K562 (cell line): ENCODE results near the gene ACP5. TPM values are rescaled to one million over a fixed set of nuclear protein-coding genes. Genes with fewer than 3 reads are reported as not detected.

Experiments
- AFF4 ChIP-seq: sonication (generic); formaldehyde crosslinking; IDR thresholded peaks from 2 replicates; pipeline ENCODE4 v1.8.0; 2023; ENCODE audit warnings: mild to moderate bottlenecking, missing genetic modification reagents
- BCOR ChIP-seq: fragments of 450-650 bp; IDR thresholded peaks from 2 replicates; pipeline ENCODE4 v1.6.1; 2016
- CTBP1 ChIP-seq: fragments of 450-650 bp; IDR thresholded peaks from 2 replicates; pipeline ENCODE4 v1.6.1; 2016; ENCODE audit warnings: borderline replicate concordance
- KDM1A ChIP-seq, 2 experiments: fragments of 450-650 bp; IDR thresholded peaks; 2 replicates each; pipeline ENCODE4 v1.6.1; 2016; ENCODE audit warnings: mild to moderate bottlenecking in 2 of 2
- MAFF ChIP-seq: IDR thresholded peaks from 2 replicates; pipeline ENCODE4 v1.6.1; 2012; ENCODE audit warnings: low read length, improper control_type of control experiment
- MAZ ChIP-seq, 2 experiments: fragments of 450-650 bp in 1 of 2; sonication (generic) in 1 of 2; formaldehyde crosslinking; IDR thresholded peaks in 1 of 2; conservative IDR thresholded peaks in 1 of 2; 2 replicates each; pipeline versions ENCODE4 v1.4.0 to v1.5.0; 2020; ENCODE audit warnings: mild to moderate bottlenecking in 1 of 2, missing genetic modification reagents in 1 of 2
- MCM3 ChIP-seq: fragments of 450-650 bp; IDR thresholded peaks from 2 replicates; pipeline ENCODE4 v1.6.1; 2016
- MNT ChIP-seq, 2 experiments: fragments of 450-650 bp; conservative IDR thresholded peaks; 2 replicates each; pipeline ENCODE4 v1.6.1; 2017; ENCODE audit warnings: mild to moderate bottlenecking in 2 of 2, moderate library complexity in 2 of 2
- PHF8 ChIP-seq: fragments of 200-600 bp; sonication (generic); IDR thresholded peaks from 2 replicates; pipeline ENCODE4 v1.6.1; 2012; ENCODE audit warnings: mixed run types, mild to moderate bottlenecking, inconsistent platforms, low read length, moderate library complexity, borderline replicate concordance
- SLC30A9 ChIP-seq: fragments of 250-450 bp; sonication (Bioruptor Pico); IDR thresholded peaks from 2 replicates; pipeline ENCODE4 v1.8.0; 2022; ENCODE audit warnings: mild to moderate bottlenecking, moderate library complexity
- SP1 ChIP-seq: sonication (generic); formaldehyde crosslinking; IDR thresholded peaks from 2 replicates; pipeline ENCODE4 v1.8.1; 2022; ENCODE audit warnings: mild to moderate bottlenecking, missing genetic modification reagents
- SUPT5H ChIP-seq: fragments of 450-650 bp; IDR thresholded peaks from 2 replicates; pipeline ENCODE4 v1.6.1; 2016
- TRIM24 ChIP-seq, 2 experiments: fragments of 450-650 bp; IDR thresholded peaks; 2 replicates each; pipeline ENCODE4 v1.6.1; 2016
- UBTF ChIP-seq, 2 experiments: IDR thresholded peaks; 2 replicates each; pipeline ENCODE4 v1.6.1; 2012; ENCODE audit warnings: improper control_type of control experiment in 2 of 2, low read depth in 2 of 2, low read length in 2 of 2, borderline replicate concordance in 1 of 2
- polyA plus RNA-seq, 8 experiments: library from polyadenylated mRNA; depleted of rRNA in 4 of 8; stranded (reverse) in 5 of 8; unstranded in 3 of 8; fragments of >200 nt; fragmentation: Nextera tagmentation in 2 of 8; fragmentation: Illumina TruSeq in 1 of 8; extraction: Ambion mirVana in 2 of 8; extraction: Trizol in 1 of 8; gene quantifications; 2 replicates each; pipeline versions ENCODE4 v1.2.1 to v1.2.3, GENCODE V29; 2011 to 2014; ENCODE audit warnings: inconsistent platforms in 1 of 8, missing spikeins in 1 of 8
- total RNA-seq, 7 experiments: library from RNA; depleted of rRNA in 6 of 7; stranded (reverse); fragments of >200 nt in 6 of 7; fragmentation: Illumina TruSeq in 2 of 7; extraction: Trizol in 2 of 7; gene quantifications; 2 replicates each; pipeline versions ENCODE4 v1.2.1 to v1.2.3, GENCODE V29; 2011 to 2021; ENCODE audit warnings: low replicate concordance in 1 of 7
- TF ChIP-seq, protein P1 (sequence below), 3 experiments: fragments of 200-800 bp in 1 of 3; sonication (Bioruptor generic) in 1 of 3; sonication (generic) in 1 of 3; formaldehyde crosslinking in 1 of 3; IDR thresholded peaks; 2 replicates each; pipeline versions ENCODE4 v1.6.1 to v1.8.0; 2016 to 2022; ENCODE audit warnings: mild to moderate bottlenecking in 2 of 3, missing compliant biosample characterization in 2 of 3, missing genetic modification characterization in 2 of 3, missing genetic modification reagents in 1 of 3
- TF ChIP-seq, protein P2 (sequence below): sonication (generic); formaldehyde crosslinking; IDR thresholded peaks from 2 replicates; pipeline ENCODE4 v1.8.0; 2022; ENCODE audit warnings: missing genetic modification reagents, mild to moderate bottlenecking, moderate library complexity, borderline replicate concordance

The ACP5 gene
- total and polyA plus RNA-seq, 9 of the 15 experiments (the other 6 are each of a cell fraction or from before 2014, with no cell fraction given) = 0.06 to 1.1 (median 0.31) TPM; not detected in 1

- TF ChIP-seq PHF8 (peak; percentile 53; the same call in 1 of the 2 replicates), MAZ (CRISPR knock-in tag; conservative IDR thresholded peaks at IDR 0.05 in 1 of 2, IDR thresholded peaks at IDR 0.05 in 1 of 2) (peak; percentile 12 to 43; a peak in 1 of 4 replicates), TRIM24 (IDR thresholded peaks at IDR 0.05) (0 out of 4 replicates have a peak, but pooled peaks of 1 of the 2 experiments have one; percentile 15), KDM1A (IDR thresholded peaks at IDR 0.05) (peak; percentile 33 to 57; a peak in 3 of 4 replicates), SLC30A9 (CRISPR knock-in tag) (no peak), BCOR (peak; percentile 80), MAFF (no peak), AFF4 (CRISPR knock-in tag) (no peak), UBTF (IDR thresholded peaks at IDR 0.05; ENCODE audit: borderline replicate concordance in 1 of 2, low read depth in 2 of 2, low read length in 2 of 2) (peak in 1 of 2 experiments; percentile 61; a peak in 1 of 4 replicates), MNT (conservative IDR thresholded peaks at IDR 0.05) (0 out of 4 replicates have a peak, but pooled peaks of 1 of the 2 experiments have one; percentile 44), CTBP1 (peak; percentile 36; the same call in 1 of the 2 replicates), MCM3 (no peak), SUPT5H (0 out of 2 replicates have a peak, but pooled peaks have one; percentile 26), SP1 (CRISPR knock-in tag) (0 out of 2 replicates have a peak, but pooled peaks have one; percentile 6)
- TF ChIP-seq, protein P1, sequence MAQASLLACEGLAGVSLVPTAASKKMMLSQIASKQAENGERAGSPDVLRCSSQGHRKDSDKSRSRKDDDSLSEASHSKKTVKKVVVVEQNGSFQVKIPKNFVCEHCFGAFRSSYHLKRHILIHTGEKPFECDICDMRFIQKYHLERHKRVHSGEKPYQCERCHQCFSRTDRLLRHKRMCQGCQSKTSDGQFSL (CRISPR knock-in tag; IDR thresholded peaks at IDR 0.05) = peak; percentile 48; the same call in 1 of the 2 replicates
- TF ChIP-seq, protein P1 (tag; IDR thresholded peaks at IDR 0.05) = no peak; a peak in 1 of 4 replicates
- TF ChIP-seq, protein P2, sequence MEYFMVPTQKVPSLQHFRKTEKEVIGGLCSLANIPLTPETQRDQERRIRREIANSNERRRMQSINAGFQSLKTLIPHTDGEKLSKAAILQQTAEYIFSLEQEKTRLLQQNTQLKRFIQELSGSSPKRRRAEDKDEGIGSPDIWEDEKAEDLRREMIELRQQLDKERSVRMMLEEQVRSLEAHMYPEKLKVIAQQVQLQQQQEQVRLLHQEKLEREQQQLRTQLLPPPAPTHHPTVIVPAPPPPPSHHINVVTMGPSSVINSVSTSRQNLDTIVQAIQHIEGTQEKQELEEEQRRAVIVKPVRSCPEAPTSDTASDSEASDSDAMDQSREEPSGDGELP (CRISPR knock-in tag) = peak; percentile 34; the same call in 1 of the 2 replicates
Observed at GRCh38 chr19:11539495-11540365, 37.7 kb downstream of the ACP5 start (continued).
